Measurements from ENCODE around the gene KRT72.

The KRT72 gene

DNA sequence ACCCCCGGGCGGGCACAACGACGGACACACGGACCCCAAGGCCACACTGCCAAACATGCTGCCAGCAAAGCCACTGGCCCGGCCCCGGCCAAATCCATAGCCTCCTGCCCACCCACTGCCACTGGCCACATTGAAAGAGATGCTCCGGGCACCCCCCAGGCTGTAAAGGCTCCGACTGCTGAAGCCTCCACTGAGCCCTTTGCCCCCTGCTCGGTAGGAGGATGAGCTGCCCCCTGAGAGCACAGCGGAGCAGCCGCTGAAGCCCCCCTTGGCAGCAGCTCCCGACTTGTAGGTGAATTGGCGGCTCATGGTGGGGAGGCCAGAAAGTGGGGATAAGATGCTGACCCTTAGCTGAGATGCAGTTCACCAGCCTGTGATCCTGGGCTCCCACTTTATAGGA lies 17.0 kb upstream of the KRT72 start, which contains the start of gene KRT73:
Gene KRT73, minus strand, starts transcription at position 344 of the 400 bp plus-strand sequence. Its CDS starts 35 bp downstream, at position 309.
- no peak for DNase-seq
- no peak within 1 kb of the TSS for H3K4me3 ChIP-seq (ENCODE audit: low read length)
- H3K9ac ChIP-seq (ENCODE audit: low read length), result no peak within 1 kb of the TSS
- no peaks in the 10 kb centered on the region for H3F3A ChIP-seq (ENCODE audit: insufficient read depth, low read length)
- H4K20me1 ChIP-seq (ENCODE audit: insufficient read depth, low read length), result no peaks in the 10 kb centered on the region
- no peaks in the 10 kb centered on the region for H3K9me2 ChIP-seq (replicated peaks; ENCODE audit: insufficient read depth, low read length)
- no peaks in the 10 kb centered on the region for H3K9me3 ChIP-seq (replicated peaks; ENCODE audit: insufficient read depth, low read length)
- H3K36me3 ChIP-seq (replicated peaks; ENCODE audit: insufficient read depth, low read length), result no peaks in the 10 kb centered on the region
- no peaks in the 10 kb centered on the region for H3K79me2 ChIP-seq (ENCODE audit: low read length)
- no peaks in the 10 kb centered on the region for H3K4me1 ChIP-seq (ENCODE audit: low read length)
- no peak within 1 kb of the TSS for H2AFZ ChIP-seq (ENCODE audit: low read length)
- no peak within 1 kb of the TSS for H3K4me2 ChIP-seq (ENCODE audit: low read depth, low read length)
- no peak within 1 kb of the TSS for H3K27ac ChIP-seq (ENCODE audit: low read length)
- no peak for TF ChIP-seq EZH2phosphoT487 (IDR thresholded peaks at IDR 0.05; ENCODE audit: low read length)
- TF ChIP-seq, protein P1, sequence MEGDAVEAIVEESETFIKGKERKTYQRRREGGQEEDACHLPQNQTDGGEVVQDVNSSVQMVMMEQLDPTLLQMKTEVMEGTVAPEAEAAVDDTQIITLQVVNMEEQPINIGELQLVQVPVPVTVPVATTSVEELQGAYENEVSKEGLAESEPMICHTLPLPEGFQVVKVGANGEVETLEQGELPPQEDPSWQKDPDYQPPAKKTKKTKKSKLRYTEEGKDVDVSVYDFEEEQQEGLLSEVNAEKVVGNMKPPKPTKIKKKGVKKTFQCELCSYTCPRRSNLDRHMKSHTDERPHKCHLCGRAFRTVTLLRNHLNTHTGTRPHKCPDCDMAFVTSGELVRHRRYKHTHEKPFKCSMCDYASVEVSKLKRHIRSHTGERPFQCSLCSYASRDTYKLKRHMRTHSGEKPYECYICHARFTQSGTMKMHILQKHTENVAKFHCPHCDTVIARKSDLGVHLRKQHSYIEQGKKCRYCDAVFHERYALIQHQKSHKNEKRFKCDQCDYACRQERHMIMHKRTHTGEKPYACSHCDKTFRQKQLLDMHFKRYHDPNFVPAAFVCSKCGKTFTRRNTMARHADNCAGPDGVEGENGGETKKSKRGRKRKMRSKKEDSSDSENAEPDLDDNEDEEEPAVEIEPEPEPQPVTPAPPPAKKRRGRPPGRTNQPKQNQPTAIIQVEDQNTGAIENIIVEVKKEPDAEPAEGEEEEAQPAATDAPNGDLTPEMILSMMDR (IDR thresholded peaks at IDR 0.05; ENCODE audit: low read length), result no peak
- no peak for TF ChIP-seq EZH2 (optimal IDR thresholded peaks at IDR 0.05; ENCODE audit: low read depth, low read length)
- peaks cover 41% of the 10 kb centered on the region for H3K27me3 ChIP-seq (replicated peaks; ENCODE audit: insufficient read depth, low read length)

- TF ChIP-seq, protein P1 (IDR thresholded peaks at IDR 0.05; ENCODE audit: low read length), result no peak
- TF ChIP-seq EZH2phosphoT487 (IDR thresholded peaks at IDR 0.05; ENCODE audit: low read length), result no peak
- no peak for TF ChIP-seq EZH2 (optimal IDR thresholded peaks at IDR 0.05; ENCODE audit: low read depth, low read length)
- Histone ChIP-seq H2AFZ (ENCODE audit: low read length) (no peak overlapping the region), H3F3A (ENCODE audit: insufficient read depth, low read length) (no peaks in the 10 kb centered on the region), H3K9me2 (replicated peaks; ENCODE audit: insufficient read depth, low read length) (no peaks in the 10 kb centered on the region), H4K20me1 (ENCODE audit: insufficient read depth, low read length) (no peaks in the 10 kb centered on the region), H3K9ac (ENCODE audit: low read length) (no peak overlapping the region), H3K27me3 (replicated peaks; ENCODE audit: insufficient read depth, low read length) (peaks cover 47% of the 10 kb centered on the region), H3K4me1 (ENCODE audit: low read length) (no peaks in the 10 kb centered on the region), H3K4me2 (ENCODE audit: low read depth, low read length) (no peak overlapping the region), H3K79me2 (ENCODE audit: low read length) (no peaks in the 10 kb centered on the region), H3K36me3 (replicated peaks; ENCODE audit: insufficient read depth, low read length) (no peaks in the 10 kb centered on the region), H3K27ac (ENCODE audit: low read length) (no peak overlapping the region), H3K9me3 (replicated peaks; ENCODE audit: insufficient read depth, low read length) (no peaks in the 10 kb centered on the region), H3K4me3 (ENCODE audit: low read length) (no peak overlapping the region)
- no peak for DNase-seq
Measured at GRCh38 chr12:52617403-52617785, 16.1 kb upstream of the KRT72 start.

DNA sequence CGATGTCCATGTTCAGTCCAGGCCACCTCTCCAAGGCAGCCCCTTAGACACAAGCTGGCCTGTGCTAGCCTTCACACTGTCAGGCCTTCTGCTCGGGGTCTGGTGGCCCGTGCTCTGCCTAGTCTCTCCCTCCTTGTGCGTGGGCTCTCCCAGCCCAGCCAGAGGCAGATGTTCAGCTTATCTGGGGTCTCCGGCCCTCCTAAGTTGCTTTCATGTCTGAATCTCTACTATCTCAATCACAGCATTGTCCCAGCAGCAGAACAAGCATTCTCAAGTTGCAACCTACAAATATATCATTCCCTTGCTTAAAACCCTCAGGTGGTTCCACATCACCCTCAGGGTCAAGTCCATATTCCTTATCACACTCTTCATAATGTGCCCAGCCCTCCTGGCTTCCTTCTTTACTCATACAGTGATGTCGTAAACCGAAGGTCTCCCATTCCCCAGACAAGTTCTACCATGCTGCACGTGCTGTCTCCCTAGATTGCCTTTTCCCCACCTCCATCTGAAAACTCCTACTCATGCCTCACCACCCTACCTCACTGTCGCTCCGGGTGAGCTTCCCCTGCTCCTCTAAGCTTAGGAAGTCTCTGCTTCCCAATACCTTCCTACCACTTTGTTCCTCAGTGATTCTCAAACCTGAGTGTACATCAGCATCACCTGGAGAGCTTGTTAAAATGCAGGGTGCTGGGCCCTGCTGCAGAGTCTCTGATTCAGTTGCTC lies 15.6 kb upstream of the KRT72 start:
- TF ChIP-seq EZH2 (optimal IDR thresholded peaks at IDR 0.05; ENCODE audit: low read depth, low read length), result no peak
- TF ChIP-seq EZH2phosphoT487 (IDR thresholded peaks at IDR 0.05; ENCODE audit: low read length), result no peak
- TF ChIP-seq, protein P1 (IDR thresholded peaks at IDR 0.05; ENCODE audit: low read length), result no peak
- H3K27me3 ChIP-seq (replicated peaks; ENCODE audit: insufficient read depth, low read length), result peaks cover 52% of the 10 kb centered on the region
- H3K4me1 ChIP-seq (ENCODE audit: low read length), result no peaks in the 10 kb centered on the region
- H3K79me2 ChIP-seq (ENCODE audit: low read length), result no peaks in the 10 kb centered on the region
- H3K36me3 ChIP-seq (replicated peaks; ENCODE audit: insufficient read depth, low read length), result no peaks in the 10 kb centered on the region
- no peaks in the 10 kb centered on the region for H3K9me2 ChIP-seq (replicated peaks; ENCODE audit: insufficient read depth, low read length)
- H2AFZ ChIP-seq (ENCODE audit: low read length), result no peak overlapping the region
- H3K27ac ChIP-seq (ENCODE audit: low read length), result no peak overlapping the region
- H3K4me3 ChIP-seq (ENCODE audit: low read length), result no peak overlapping the region
- H3K9ac ChIP-seq (ENCODE audit: low read length), result no peak overlapping the region
- no peak overlapping the region for H3K4me2 ChIP-seq (ENCODE audit: low read depth, low read length)
- DNase-seq, result no peak
- no peaks in the 10 kb centered on the region for H3F3A ChIP-seq (ENCODE audit: insufficient read depth, low read length)
- H4K20me1 ChIP-seq (ENCODE audit: insufficient read depth, low read length), result no peaks in the 10 kb centered on the region
- H3K9me3 ChIP-seq (replicated peaks; ENCODE audit: insufficient read depth, low read length), result no peaks in the 10 kb centered on the region

All from MM.1S (cell line).